Middle frontal gyrus (tissue), 1 donor: ENCODE results near the gene LRRC31.
A peak's percentile ranks its signal among the peaks of the same experiment; 100 is the strongest.

Experiments used
- DNase-seq: peaks from one replicate; pipeline ENCODE4 v3.0.0-alpha.2; 2015; ENCODE audit warnings: low spot score; ENCODE audit errors: extremely low spot score

LRRC31 gene

DNA sequence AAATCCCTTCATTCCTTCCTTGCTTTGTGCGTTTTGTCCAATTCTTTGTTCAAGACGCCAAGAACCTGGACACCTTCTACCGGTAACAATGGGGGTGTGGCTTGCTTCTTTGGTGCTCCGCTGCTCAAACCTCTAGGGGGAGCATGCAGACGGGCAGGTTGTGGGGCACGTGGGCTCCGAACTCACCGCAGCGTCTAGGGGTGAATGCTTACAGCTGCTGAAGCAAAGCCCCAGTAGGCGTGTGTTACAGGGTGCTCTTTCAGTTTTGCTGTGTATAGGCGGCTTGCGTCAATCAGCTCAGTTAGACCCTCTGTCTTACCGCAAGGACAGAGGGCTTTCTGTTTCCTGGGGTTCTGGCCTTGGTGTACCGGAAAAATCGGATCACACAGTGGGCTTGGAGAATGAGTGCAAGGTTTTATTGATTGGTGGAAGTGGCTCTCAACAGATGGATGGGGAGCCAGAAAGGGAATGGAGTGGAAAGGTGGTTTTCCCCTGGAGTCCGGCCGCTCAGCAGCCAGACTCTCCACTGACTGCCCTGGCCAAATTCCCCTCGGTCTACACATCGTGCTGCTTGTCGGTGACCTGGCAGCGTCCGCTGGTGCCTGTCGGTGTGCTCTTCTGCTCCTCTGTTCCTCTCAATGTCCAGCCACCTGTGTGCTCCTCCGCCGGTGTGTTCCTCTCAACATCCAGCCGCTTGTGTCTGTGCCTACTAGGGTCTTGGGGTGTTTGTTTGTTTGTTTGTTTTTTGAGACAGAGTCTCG lies 55.8 kb downstream of the LRRC31 start:
- DNase-seq = no peak

DNA sequence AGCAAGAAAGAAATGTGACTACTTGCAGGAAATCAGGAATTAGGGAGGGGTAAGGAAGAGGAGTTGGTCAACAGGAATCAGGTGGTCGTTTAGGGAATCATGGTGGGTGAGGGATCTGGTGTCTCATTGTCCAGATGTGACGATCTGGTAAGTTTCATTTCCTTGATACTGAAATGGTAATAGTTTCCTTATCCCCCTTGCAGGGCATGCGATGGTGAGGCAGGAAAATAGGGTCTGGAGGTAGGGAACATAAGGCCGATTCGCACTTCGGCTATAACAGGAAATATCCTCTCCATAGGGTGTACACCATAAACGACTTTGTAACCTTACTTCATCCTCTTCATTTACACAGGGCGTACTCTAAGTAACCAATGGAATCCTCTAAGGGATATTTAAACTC lies 56.5 kb downstream of the LRRC31 start:
- no peak for DNase-seq

DNA sequence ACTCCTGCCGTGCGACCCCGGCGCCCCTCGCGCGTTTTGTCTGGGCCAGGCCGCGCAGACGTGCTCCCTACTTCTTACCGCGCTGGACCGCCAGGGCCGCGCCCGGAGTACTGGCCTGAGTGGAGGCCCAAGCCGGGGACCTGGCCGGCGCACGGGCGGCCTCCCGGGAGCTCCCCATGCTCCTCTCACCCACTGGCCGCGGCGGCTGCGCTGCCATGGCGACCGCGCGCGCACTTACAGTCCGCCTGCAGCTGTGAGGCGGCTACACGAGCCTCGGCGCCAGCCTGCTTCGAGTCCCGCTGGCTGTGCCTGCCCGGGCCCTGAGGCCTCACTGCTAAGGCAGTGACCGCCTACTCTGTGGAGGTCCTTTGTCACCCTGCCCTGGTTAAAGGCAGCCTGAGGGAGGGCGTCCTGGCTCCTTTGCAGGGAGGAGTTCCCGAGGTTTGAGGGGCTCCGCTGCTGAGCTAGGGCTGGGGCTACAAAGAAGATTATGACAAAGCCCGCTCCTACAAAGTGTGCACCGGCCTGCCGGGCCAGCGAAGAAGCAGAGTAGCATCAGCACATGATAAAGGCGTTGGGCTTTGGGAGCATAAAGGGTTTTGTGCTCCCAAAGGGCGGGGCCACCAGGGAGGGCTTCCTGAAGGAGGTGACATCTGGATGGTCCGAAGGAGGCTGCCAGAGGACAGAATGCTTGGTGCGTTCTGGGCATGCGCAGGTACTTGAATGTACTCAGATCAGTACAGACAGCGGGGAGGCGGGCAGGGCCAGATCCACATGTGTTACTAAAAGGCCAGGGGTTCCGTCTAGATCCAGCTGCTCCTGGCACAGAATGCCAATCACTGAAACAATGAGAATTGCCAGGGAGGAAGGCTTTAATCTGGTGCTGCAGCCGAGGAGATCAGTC lies 57.2 kb downstream of the LRRC31 start, which contains the start of the genes LRRC34 and LRRIQ4:
LRRC34 (minus strand) TSS at position 573 of the 904 bp plus-strand sequence; CDS start at position 217, 356 bp downstream.
LRRIQ4 (plus strand) TSS at position 539 of the 904 bp plus-strand sequence. CDS start 9,052 bp downstream, outside the sequence.
- DNase-seq = peak; percentile 51

DNA sequence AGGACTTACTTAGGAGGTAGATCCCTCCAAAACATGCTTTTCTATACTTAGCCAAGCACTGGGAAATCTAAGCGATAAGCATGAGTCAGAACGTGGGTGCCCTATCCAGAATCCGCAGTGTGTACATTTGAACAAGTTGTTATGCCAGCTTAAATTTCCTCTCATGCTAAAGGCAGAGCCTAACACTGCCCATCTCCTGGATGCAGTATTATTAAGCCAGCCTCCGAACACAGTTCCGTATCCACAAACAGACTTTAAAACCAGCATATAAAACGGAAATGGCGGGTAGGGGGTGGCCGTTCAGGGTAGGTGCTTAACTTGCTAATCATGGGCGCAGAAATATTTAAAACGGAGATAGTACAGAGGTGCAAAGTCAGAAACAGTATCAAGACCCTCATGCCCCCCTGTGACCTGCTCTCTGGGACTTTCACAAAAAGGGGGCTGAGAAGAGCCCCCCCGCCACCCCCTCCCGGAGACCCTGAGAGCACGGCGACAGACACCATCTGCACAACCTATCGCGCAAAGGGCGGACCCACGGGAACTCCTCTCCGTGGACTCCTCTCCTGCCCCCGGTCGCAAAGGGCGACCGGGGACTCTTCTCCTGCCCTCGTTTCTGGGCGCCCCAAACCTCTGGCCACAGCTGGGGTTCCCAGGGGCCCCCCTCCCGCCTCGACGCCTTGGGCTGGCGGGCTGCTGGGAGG lies 58.0 kb downstream of the LRRC31 start:
- DNase-seq = peak; percentile 44

DNA sequence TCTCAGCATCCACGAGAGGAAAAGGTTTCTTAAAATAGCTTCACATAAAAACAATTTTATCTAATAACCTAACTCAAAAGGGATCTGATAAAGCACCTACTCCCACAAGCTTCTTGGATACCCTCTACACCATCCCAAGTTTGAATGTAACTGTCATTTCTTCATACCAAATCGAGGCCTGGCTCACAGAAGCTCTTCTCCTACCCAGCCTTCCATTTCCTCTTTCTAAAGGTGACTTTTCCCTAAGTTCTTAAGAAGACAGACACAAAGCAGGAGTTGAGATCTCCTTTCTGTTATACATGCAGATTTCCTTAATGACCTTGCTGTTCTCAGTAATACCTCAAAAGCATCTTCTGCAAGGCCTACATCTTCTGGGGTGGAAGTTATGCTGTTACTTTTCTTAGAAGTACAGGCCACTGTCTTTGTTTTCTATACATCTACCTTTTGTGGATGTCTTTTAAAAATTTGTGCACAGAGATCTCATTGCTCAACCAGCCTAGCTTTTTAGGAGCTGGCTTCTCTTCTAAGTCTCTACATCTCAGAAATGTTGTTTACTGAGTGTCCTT lies 60.4 kb downstream of the LRRC31 start:
- DNase-seq = no peak

DNA sequence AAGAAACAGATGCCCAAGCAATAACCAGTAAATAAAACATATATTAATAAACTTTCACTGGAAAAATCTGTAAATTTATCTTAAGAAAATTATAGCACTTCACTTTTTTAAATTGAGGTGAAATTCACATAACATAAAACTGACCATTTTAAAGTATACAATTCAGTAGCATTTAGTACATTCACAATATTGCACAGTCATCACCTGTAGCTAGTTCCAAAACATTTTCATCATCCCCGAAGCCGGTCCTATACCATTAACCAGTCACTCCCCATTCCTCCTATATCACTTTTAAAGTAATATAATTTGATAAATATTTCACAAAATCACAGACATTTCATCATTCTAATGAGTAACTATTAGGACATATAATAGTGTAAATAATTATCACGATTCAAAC lies 65.1 kb downstream of the LRRC31 start:
- no peak for DNase-seq

DNA sequence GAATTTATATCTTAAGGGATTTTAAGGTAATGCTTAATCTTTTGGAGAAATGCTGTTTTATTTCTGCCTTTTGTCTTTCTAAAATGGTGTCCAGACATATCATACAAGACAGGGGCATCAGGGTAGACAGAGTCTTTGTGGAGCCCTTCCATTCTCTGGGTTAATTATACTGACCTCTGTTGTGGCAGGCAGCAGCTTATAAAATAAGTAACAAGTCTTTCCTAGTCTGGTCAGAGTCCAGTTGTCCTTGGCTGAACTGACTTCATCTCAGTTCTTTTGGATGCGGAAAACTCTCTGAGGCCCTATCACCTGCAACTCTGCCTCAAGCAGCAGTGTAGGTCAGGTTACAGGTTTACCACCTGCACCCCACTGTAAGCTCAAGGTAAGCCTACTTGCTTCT lies 77.4 kb downstream of the LRRC31 start:
- DNase-seq = no peak

DNA sequence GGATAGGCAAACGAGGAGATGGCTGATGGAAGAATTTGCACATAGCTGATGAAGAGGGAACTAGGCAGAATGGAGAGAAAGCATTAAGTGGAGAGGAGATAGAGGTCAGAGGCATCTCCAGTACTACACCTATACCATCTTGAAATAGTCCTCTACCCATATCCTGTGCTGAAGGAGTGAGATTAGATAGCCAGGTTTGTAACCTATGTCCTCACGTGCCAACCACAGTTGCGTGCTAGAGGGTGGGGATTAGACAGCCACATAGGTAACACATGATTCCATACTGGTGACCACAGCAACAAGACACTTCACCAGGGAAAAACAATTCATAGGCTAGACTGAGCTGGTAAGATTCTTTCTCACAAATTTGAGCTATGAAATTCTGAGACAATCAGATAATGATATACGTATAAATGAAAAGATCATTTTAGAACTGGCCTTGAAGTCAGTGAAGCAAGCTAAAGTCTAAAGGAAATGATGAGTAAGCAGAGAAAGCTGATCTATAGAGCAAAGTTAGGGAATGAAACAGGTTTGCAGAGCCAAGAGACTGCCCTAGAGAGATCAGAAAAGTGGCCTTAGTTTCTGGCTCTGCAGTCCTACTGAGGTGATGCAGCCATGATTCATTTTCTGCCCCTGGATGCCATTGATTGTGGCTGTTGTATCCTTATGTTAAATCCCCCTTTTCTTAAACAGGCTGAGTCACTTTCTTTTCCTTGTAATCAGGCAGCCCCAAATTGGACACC lies 78.9 kb downstream of the LRRC31 start:
- no peak for DNase-seq

DNA sequence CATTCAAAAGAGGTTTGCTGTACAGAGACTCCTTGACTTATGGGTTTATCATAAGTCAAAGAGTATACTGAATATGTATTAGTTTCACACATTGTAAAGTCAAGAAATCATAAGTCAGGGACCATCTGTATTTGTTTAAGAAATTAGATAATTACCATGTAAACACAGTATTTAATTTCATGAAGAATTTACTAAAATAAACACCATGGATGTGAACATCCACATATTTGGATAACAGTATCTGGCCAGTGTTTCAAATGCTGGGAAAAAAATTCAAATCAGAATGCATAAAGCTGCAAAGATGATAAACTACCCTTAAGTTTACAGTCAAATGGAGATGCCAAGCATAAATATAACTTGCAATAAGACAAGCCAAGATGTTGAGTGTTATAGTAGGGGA lies 79.5 kb downstream of the LRRC31 start:
- DNase-seq = no peak
